Endometrial microvascular endothelial cells (primary cell): ENCODE results near the gene RAB40AL. TPM values are rescaled to one million over a fixed set of nuclear protein-coding genes. Genes with fewer than 3 reads are reported as not detected.

ENCODE experiments used
- in situ Hi-C: cut with HindIII; loops from 2 replicates; pipeline ENCODE4 v1.10.0; 2017; ENCODE audit warnings: low sequenced_read_pairs, low pct_unique_long_range_greater_than_20kb; ENCODE audit errors: inconsistent ontology term
- total RNA-seq: library from RNA; depleted of rRNA; stranded (reverse); fragments of >200 nt; gene quantifications from one replicate; pipeline ENCODE4 v1.2.3, GENCODE V29; 2015; ENCODE audit errors: inconsistent ontology term

Gene RAB40AL
- total RNA-seq, 1 donor from 2014 or later, result not detected

DNA sequence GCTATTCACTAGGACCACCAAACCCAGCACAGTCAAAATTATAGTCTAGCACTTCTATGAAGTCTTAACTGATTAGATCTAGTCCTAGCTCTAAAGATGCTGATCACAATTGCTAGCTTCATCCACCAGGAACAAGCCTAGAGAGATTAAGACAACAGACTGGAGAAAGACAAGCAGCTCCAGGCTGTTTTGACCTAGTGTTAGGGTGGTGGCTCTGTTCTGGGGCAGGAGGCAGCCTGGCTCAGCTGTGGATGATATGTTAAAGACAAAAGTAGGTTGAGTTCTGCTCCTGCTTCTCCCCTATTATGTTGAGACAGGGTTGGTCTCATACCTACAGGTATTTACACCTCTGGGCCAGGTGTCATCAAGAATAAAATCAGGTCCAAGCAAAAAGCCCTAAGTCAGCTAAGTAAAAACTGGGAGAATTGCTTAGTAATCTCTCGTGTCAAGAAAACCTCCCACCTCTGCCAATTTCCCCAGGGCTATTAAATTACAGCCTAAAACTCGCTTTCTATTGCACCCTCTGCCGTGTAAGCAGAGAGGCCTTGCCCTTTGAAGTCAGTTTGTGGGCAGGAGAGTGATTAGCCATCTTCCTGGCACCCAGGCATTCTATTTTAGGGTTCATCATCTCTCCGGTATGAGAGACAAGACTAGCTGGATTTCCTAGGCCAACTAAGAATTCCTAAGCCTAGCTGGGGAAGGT, 39.9 kb downstream of the RAB40AL start:
- in situ Hi-C loops, result no loop called here

DNA sequence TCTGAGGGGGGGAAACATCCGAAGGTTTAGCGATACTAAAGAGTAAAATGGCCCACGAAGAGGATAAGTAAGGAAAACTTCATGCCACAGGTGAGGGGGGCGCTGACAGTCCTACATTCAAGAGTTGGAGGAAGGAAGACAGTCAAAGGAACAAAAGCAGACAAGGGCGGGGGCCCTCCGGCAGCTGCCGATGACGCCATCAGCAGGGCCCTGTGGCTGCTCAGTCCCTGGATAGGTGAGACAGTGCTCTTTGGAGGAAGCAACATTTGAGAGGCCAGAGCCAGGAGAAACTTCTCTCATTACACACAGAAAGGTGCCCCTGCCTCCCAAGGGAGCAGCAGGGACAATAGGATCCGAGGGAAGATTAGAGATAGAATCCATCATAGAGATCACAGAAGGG, 41.5 kb downstream of the RAB40AL start:
- in situ Hi-C loops, result no loop called here

DNA sequence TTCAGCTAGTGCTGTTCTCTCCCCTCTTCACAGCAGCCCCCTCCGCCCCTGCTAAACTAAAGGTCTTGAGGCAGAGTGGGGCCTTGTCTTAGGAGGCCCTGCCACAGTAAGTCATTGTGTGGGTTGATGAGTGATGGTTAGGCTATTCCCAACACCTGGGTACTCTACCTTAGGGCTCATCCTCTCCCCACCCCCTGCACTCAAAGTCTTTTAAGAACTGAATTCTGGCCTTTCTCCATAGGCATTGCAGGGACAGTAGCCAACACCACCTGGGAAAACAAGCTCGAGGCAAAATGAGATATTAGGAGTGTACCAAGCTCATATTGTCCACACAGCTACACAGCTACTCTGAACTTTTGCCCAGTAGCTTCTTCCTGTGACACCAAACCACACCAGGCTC, 42.5 kb downstream of the RAB40AL start:
- in situ Hi-C loops, result no loop called here

DNA sequence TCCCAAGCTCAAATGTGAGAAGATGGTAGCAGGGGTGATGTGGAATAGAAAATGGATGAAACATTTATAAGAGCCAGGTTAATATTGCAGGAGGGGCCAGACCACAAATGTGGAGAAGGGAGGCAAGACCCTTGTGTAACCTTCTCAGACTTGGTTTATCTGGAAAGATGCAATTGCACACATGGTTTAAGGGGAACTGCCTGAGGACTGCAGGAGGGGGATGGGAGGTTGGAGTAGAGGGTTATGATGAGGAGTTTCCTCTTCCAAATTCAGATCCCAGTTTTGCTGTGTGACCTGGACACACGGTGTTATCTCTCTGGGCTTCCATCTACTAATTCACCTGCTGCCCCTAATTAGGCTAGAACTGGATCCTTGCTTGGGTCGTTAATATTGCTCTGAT, 46.1 kb downstream of the RAB40AL start:
- in situ Hi-C loops, result no loop called here

DNA sequence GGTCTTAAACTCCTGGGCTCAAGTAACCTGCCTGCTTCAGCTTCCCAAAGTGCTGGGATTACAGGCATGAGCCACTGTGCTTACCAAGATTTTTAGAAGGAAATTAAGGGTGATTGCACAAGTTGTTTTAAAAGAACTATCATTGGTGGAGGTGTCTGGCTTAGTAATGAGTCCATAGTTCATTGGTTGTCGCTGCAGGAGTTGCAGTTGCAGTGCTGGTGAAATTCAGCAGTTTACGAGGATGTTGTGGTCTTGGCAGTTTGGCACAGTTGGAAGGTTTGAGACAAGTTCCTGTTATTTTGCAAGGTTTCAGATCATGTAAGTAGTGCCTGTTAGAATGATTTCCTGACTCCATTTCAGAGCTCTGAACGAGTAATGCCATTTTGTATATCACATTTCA, 48.1 kb downstream of the RAB40AL start:
- in situ Hi-C loops, result no loop called here

Other genes starting within 250 kb of the RAB40AL start
- gene GPRASP2, start 224.8 kb upstream of the RAB40AL start, total RNA-seq, result 29.5 TPM
- gene GPRASP3, start 216.5 kb upstream of the RAB40AL start, total RNA-seq, result 4.0 TPM
- 0.46 TPM for gene BEX1, start 126.9 kb downstream of the RAB40AL start, total RNA-seq
- gene NXF3, start 155.9 kb downstream of the RAB40AL start, total RNA-seq, result not detected